ENCODE data around the gene ACSBG1. TPM values are rescaled to one million over a fixed set of nuclear protein-coding genes. Genes with fewer than 3 reads are reported as not detected.
A peak's percentile ranks its signal among the peaks of the same experiment; 100 is the strongest.

Gene ACSBG1
- total RNA-seq, 4 donors from 2014 or later: 0.67 to 6.4 (median 1.9) TPM

GRCh38 chr15:78223396-78224022 is 10.9 kb downstream of the ACSBG1 start:
- Histone ChIP-seq H3K36me3 (no peaks in the 10 kb centered on the region), H3K27ac (peak overlapping the region in 2 of 4 donors; percentile 10 to 54), H3K9me3 (peaks cover 0 to 5% (median 0%) of the 10 kb centered on the region in 3 donors), H3K27me3 (no peaks in the 10 kb centered on the region), H3K4me1 (peaks cover 0 to 24% (median 0%) of the 10 kb centered on the region in 3 donors), H3K4me3 (no peak overlapping the region)
- WGBS, 2 donors (ENCODE audit: low coverage in 1 of 2): 26 to 48% methylated on average over 4 of the region's 4 CpGs
- ATAC-seq: no peak
- TF ChIP-seq POLR2AphosphoS5 (IDR thresholded peaks at IDR 0.05): no peak

- ATAC-seq: no peak
- 98% methylated on average over 5 of the region's 5 CpGs; no CpG with 5 or more reads in 1 of the 2 donors for WGBS, 2 donors (ENCODE audit: low coverage in 1 of 2)
Measured at GRCh38 chr15:78222745-78223395, 11.5 kb downstream of the ACSBG1 start.

GRCh38 chr15:78220713-78221112 is 13.7 kb downstream of the ACSBG1 start:
- TF ChIP-seq POLR2A (IDR thresholded peaks at IDR 0.05): no peak
- no peak for TF ChIP-seq CTCF (IDR thresholded peaks at IDR 0.05)
- TF ChIP-seq POLR2AphosphoS5 (IDR thresholded peaks at IDR 0.05): no peak
- TF ChIP-seq EP300 (IDR thresholded peaks at IDR 0.05): no peak
- no peaks in the 10 kb centered on the region for H3K27me3 ChIP-seq
- peaks cover 0 to 50% (median 12%) of the 10 kb centered on the region in 3 donors for H3K4me1 ChIP-seq
- no peak overlapping the region for H3K4me3 ChIP-seq
- peaks cover 0 to 3% (median 0%) of the 10 kb centered on the region in 3 donors for H3K9me3 ChIP-seq
- H3K36me3 ChIP-seq: no peaks in the 10 kb centered on the region
- 60% methylated on average over 1 of the region's 1 CpG; no CpG with 5 or more reads in 1 of the 2 donors for WGBS, 2 donors (ENCODE audit: low coverage in 1 of 2)
- peak overlapping the region in 3 of 4 donors; percentile 41 to 63 (median 52) for H3K27ac ChIP-seq
- ATAC-seq: no peak

More at GRCh38 chr15:78222745-78223395, 11.5 kb downstream of the ACSBG1 start:
- Histone ChIP-seq H3K4me1 (peaks cover 0 to 29% (median 0%) of the 10 kb centered on the region in 3 donors), H3K27ac (peak overlapping the region in 2 of 4 donors; percentile 10 to 54), H3K4me3 (no peak overlapping the region), H3K9me3 (peaks cover 0 to 5% (median 0%) of the 10 kb centered on the region in 3 donors), H3K36me3 (no peaks in the 10 kb centered on the region), H3K27me3 (no peaks in the 10 kb centered on the region)
- no peak for TF ChIP-seq EP300 (IDR thresholded peaks at IDR 0.05)

GRCh38 chr15:78216276-78217104 is 17.9 kb downstream of the ACSBG1 start:
- no peaks in the 10 kb centered on the region for H3K27me3 ChIP-seq
- TF ChIP-seq POLR2AphosphoS5 (IDR thresholded peaks at IDR 0.05): peak; percentile 64
- no peak for TF ChIP-seq EP300 (IDR thresholded peaks at IDR 0.05)
- TF ChIP-seq POLR2A (IDR thresholded peaks at IDR 0.05): no peak
- no peak for TF ChIP-seq CTCF (IDR thresholded peaks at IDR 0.05)
- ATAC-seq: peak; percentile 76
- no peak overlapping the region for H3K4me3 ChIP-seq
- WGBS, 2 donors (ENCODE audit: low coverage in 1 of 2): 61 to 69% methylated on average over 6 to 7 of the region's 7 CpGs
- H3K4me1 ChIP-seq: peaks cover 0 to 70% (median 17%) of the 10 kb centered on the region in 3 donors
- no peaks in the 10 kb centered on the region for H3K36me3 ChIP-seq
- no peaks in the 10 kb centered on the region for H3K9me3 ChIP-seq
- H3K27ac ChIP-seq: peak overlapping the region in 3 of 4 donors; percentile 20 to 71 (median 69)

GRCh38 chr15:78213956-78214355 is 20.4 kb downstream of the ACSBG1 start:
- ATAC-seq: no peak
- Histone ChIP-seq H3K9me3 (no peaks in the 10 kb centered on the region), H3K27me3 (no peaks in the 10 kb centered on the region), H3K4me3 (no peak overlapping the region), H3K36me3 (no peaks in the 10 kb centered on the region), H3K4me1 (peaks cover 0 to 83% (median 27%) of the 10 kb centered on the region in 3 donors), H3K27ac (peak overlapping the region in 2 of 4 donors; percentile 10 to 24)
- WGBS, 2 donors (ENCODE audit: low coverage in 1 of 2): 69 to 95% methylated on average over 2 to 4 of the region's 4 CpGs
- TF ChIP-seq EP300 (IDR thresholded peaks at IDR 0.05) (no peak), POLR2AphosphoS5 (IDR thresholded peaks at IDR 0.05) (no peak), POLR2A (IDR thresholded peaks at IDR 0.05) (no peak), CTCF (IDR thresholded peaks at IDR 0.05) (no peak)

All from gastroesophageal sphincter (tissue), 4 donors.